PC-3 (cell line): ENCODE data around the gene TMEM163. TPM values are rescaled to one million over a fixed set of nuclear protein-coding genes. Genes with fewer than 3 reads are reported as not detected.
"Not testable (repeated sequence)": the region's sequence is repeated elsewhere in the genome, so short reads cannot be mapped to it uniquely, and the experiment has no call there.

Experiments used
- ATAC-seq: fragments of 200-7000 bp; cut with Tn5 transposase; 2 replicates; pipeline ENCODE4 v1.9.1; 2020; ENCODE audit warnings: mild to moderate bottlenecking, moderate library complexity
- BruUV-seq: library from RNA; stranded (reverse); fragments of 400-500 nt; replicated peaks from 2 replicates; lab custom pipeline; 2021; lab: Mats Ljungman, UMichigan
- CTCF ChIA-PET: fragments of 300-600 bp; sonication (Branson Sonifier 250); formaldehyde crosslinking; loops from one replicate; lab custom pipeline; 2022; ENCODE audit warnings: antibody characterized with exemption; lab: Charles Lee
- POLR2A ChIA-PET: fragments of 300-600 bp; sonication (Branson Sonifier 250); formaldehyde crosslinking; loops from one replicate; lab custom pipeline; 2022; ENCODE audit warnings: antibody characterized with exemption; ENCODE audit not compliant: unreplicated experiment; lab: Charles Lee
- DNase-seq: peaks from one replicate; pipeline ENCODE4 v3.0.0-alpha.2; 2015
- H2AFZ ChIP-seq: fragments of 300-600 bp; sonication (generic); 2 replicates; pipeline ENCODE4 v1.6.0; 2016; ENCODE audit warnings: antibody characterized with exemption, low read length
- H3F3A ChIP-seq: fragments of 300-600 bp; sonication (generic); one replicate; pipeline ENCODE4 v1.6.0; 2017; ENCODE audit warnings: antibody characterized with exemption, low read length, control low read depth, mild to moderate bottlenecking; ENCODE audit not compliant: unreplicated experiment
- H3K27ac ChIP-seq: fragments of 300-600 bp; sonication (generic); 2 replicates; pipeline ENCODE4 v1.5.1; 2016; ENCODE audit warnings: mild to moderate bottlenecking, low read length
- H3K27me3 ChIP-seq: fragments of 300-600 bp; sonication (generic); 2 replicates; pipeline ENCODE4 v1.6.1; 2016; ENCODE audit warnings: low read length, mixed read lengths
- H3K36me3 ChIP-seq: fragments of 300-600 bp; sonication (generic); 2 replicates; pipeline ENCODE4 v1.6.1; 2016; ENCODE audit warnings: low read depth, mixed run types, low read length, mixed read lengths
- H3K4me1 ChIP-seq: fragments of 300-600 bp; sonication (generic); 2 replicates; pipeline ENCODE4 v1.5.1; 2016; ENCODE audit warnings: low read length; ENCODE audit not compliant: insufficient read depth
- H3K4me2 ChIP-seq: fragments of 300-600 bp; sonication (generic); 2 replicates; pipeline ENCODE4 v1.6.0; 2016; ENCODE audit warnings: low read length
- H3K4me3 ChIP-seq: fragments of 300-600 bp; sonication (generic); 2 replicates; pipeline ENCODE4 v1.5.1; 2016; ENCODE audit warnings: mild to moderate bottlenecking, low read length, mixed read lengths
- H3K79me2 ChIP-seq: fragments of 300-600 bp; sonication (generic); 2 replicates; pipeline ENCODE4 v1.6.1; 2017; ENCODE audit warnings: low read length, mixed read lengths
- H3K9ac ChIP-seq: fragments of 300-600 bp; sonication (generic); 2 replicates; pipeline ENCODE4 v1.6.0; 2016; ENCODE audit warnings: mild to moderate bottlenecking, low read length
- H3K9me2 ChIP-seq: fragments of 300-600 bp; sonication (generic); replicated peaks from 2 replicates; pipeline ENCODE4 v1.6.1; 2016; ENCODE audit warnings: mixed run types, low read length, mixed read lengths
- H3K9me3 ChIP-seq: fragments of 300-600 bp; sonication (generic); 2 replicates; pipeline ENCODE4 v1.6.1; 2016; ENCODE audit warnings: low read length, mixed read lengths
- H4K20me1 ChIP-seq: fragments of 300-600 bp; sonication (generic); 2 replicates; pipeline ENCODE4 v1.6.1; 2016; ENCODE audit warnings: low read length, mixed read lengths
- CTCF ChIP-seq: fragments of 300-600 bp; sonication (generic); conservative IDR thresholded peaks from 2 replicates; pipeline ENCODE4 v1.5.1; 2017; ENCODE audit warnings: antibody characterized with exemption, low read depth, mild to moderate bottlenecking, low read length
- EZH2 ChIP-seq: fragments of 300-600 bp; sonication (generic); IDR thresholded peaks from one replicate; pipeline ENCODE4 v1.6.1; 2017; ENCODE audit warnings: antibody characterized with exemption, mild to moderate bottlenecking, low read length; ENCODE audit not compliant: unreplicated experiment
- EZH2phosphoT487 ChIP-seq: fragments of 300-600 bp; sonication (generic); IDR thresholded peaks from 2 replicates; pipeline ENCODE4 v1.6.1; 2018; ENCODE audit warnings: mild to moderate bottlenecking, antibody characterized with exemption, low read length, borderline replicate concordance
- intact Hi-C: fragments of 100-400 bp; cut with micrococcal nuclease; formaldehyde crosslinking; loops from 2 replicates; pipeline ENCODE4 v1.9.0; 2023
- total RNA-seq: library from RNA; depleted of rRNA; stranded (reverse); fragments of >200 nt; gene quantifications from 2 replicates; pipeline ENCODE4 v1.2.3, GENCODE V29; 2014

TMEM163 gene
- total RNA-seq, 1 experiment from 2014 or later, result 0.47 TPM

GRCh38 chr2:134590679-134591078 lies 128.1 kb downstream of the TMEM163 start:
- BruUV-seq, result no TSS peak
- no peak overlapping the region for H3K27ac ChIP-seq
- CTCF ChIA-PET, result no interaction called here

DNA sequence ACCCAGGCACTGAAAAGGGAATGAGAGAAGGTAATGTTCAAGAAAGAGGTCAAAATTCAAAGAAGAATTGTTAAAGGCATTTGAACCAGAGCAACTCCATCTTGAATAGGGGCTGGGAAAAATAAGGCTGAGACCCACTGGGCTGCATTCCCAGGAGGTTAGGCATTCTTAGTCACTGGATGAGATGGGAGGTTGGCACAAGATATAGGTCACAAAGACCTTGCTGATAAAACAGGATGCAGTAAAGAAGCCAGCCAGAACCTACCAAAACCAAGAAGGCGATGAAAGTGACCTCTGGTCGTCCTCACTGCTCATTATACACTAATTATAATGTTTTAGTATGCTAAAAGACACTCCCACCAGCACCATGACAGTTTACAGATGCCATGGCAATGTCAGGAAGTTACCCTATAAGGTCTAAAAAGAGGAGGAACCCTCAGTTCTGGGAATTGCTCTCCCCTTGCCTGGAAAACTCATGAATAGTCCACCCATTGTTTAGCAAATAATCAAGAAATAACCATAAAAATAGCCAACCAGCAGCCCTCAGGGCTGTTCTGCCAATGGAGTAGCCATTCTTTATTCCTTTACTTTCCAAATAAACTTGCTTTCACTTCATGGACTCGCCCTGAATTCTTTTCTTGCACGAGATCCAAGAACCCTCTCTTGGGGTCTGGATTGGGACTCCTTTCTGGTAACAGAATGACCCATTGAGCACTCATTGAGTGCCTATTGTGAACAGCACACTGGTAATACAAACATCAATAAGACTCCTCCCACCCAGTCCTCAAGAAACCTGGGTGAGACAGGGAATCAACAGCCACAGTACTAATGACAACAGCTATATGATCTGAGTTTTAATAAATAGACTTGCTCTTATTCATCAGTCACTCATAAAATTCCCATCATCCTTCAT lies 129.4 kb downstream of the TMEM163 start:
- H3K9ac ChIP-seq, H3K4me3 ChIP-seq, H3F3A ChIP-seq, H3K36me3 ChIP-seq, H3K27me3 ChIP-seq, H3K9me3 ChIP-seq, BruUV-seq, H3K27ac ChIP-seq, ATAC-seq, H3K9me2 ChIP-seq, CTCF ChIA-PET, H4K20me1 ChIP-seq, H3K79me2 ChIP-seq, intact Hi-C loops, H3K4me1 ChIP-seq, H3K4me2 ChIP-seq, H2AFZ ChIP-seq, POLR2A ChIA-PET: not testable (repeated sequence)
- peak; percentile 6 for DNase-seq

More at GRCh38 chr2:134590679-134591078, 128.1 kb downstream of the TMEM163 start:
- TF ChIP-seq CTCF, result no peak
- no peaks in the 10 kb centered on the region for H3K9me2 ChIP-seq
- ATAC-seq, result no peak
- no peak overlapping the region for H3K9ac ChIP-seq
- H3K4me3 ChIP-seq, result no peak overlapping the region
- H3F3A ChIP-seq, result no peaks in the 10 kb centered on the region
- no peak overlapping the region for H2AFZ ChIP-seq
- no peaks in the 10 kb centered on the region for H3K79me2 ChIP-seq
- intact Hi-C loops, result no loop called here
- H3K27me3 ChIP-seq, result no peaks in the 10 kb centered on the region
- H3K36me3 ChIP-seq, result no peaks in the 10 kb centered on the region
- POLR2A ChIA-PET, result no interaction called here
- no peak for DNase-seq
- H3K9me3 ChIP-seq, result no peaks in the 10 kb centered on the region
- H3K4me1 ChIP-seq, result no peaks in the 10 kb centered on the region
- H4K20me1 ChIP-seq, result no peaks in the 10 kb centered on the region
- H3K4me2 ChIP-seq, result no peak overlapping the region

- no TSS peak for BruUV-seq
- Histone ChIP-seq H3K27me3 (no peaks in the 10 kb centered on the region), H3K4me2 (no peak overlapping the region), H3K79me2 (no peaks in the 10 kb centered on the region), H4K20me1 (no peaks in the 10 kb centered on the region), H3F3A (no peaks in the 10 kb centered on the region), H3K9me3 (no peaks in the 10 kb centered on the region), H3K9me2 (no peaks in the 10 kb centered on the region), H3K9ac (no peak overlapping the region), H3K36me3 (no peaks in the 10 kb centered on the region), H3K27ac (no peak overlapping the region), H3K4me3 (no peak overlapping the region), H2AFZ (no peak overlapping the region), H3K4me1 (no peaks in the 10 kb centered on the region)
- DNase-seq (no peak), ATAC-seq (no peak)
- intact Hi-C loops, result no loop called here
- ChIA-PET POLR2A (interaction anchor here (0.7 kb wide), 1 partner anchor 329 kb away, joined by 8 read pairs; no protein-coding TSS in a partner anchor), CTCF (no interaction called here)
- no peak for TF ChIP-seq CTCF
- TF ChIP-seq EZH2, result no peak
- TF ChIP-seq EZH2phosphoT487, result no peak
These were observed 130.2 kb downstream of the TMEM163 start for GRCh38 chr2:134588556-134588955.
